Measurements from ENCODE around the gene FGD1.

Gene FGD1

DNA sequence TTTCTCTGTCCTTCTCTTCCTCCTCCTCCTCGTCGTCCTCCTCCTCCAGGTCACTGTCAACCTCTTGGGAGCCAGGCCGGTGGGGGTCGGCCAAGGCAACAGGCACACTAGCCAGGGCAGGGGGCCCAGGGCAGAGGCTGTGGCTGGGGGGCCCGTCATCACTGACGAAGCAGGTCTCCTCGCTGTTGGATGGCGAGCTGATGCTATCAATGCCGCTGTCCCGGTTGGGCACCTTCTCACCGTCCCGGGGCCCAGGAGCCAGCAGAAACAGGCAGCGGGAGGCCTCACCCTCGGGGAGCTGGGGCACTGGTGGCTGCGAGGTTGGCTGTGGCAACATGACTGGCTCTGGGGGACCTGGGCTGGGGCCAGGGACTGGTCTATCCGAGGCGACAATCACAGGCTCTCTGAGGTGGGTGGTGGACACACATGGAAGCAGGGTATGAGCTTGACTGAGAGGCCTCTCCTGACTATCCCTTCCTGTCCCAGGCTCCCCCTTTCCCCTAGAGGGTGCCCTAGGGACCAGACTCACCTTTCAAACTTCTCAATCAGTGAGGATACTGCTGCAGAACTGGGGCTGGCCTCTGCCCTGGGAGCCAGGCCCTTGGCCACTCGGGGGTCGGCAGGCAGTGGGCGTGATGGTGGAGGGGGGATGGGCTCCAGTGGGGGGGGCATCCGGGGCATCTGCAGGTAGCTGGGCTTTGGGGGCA lies 25.8 kb downstream of the FGD1 start:
- DNase-seq (ENCODE audit: low spot score) = no peak

DNA sequence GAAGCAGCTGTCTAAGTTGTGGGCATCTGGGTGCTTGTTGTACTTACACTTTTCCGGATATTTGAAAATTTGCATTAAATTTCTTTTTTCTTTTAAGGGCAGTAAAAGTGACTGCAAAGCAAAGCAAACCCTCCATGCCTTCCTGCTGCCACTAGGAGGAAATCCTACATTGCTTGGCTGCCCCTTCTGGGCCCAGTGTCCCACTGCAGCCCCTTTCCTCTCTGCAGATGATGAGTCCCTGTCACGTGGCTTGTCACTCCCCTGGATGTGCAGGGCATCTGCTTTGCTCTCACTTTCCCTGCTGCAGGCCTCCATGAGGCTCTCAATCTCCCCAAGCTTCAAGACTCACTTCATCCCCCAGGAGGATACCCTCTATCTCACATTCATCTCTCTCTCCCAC lies 43.1 kb downstream of the FGD1 start:
- peak; percentile 51 for DNase-seq (ENCODE audit: low spot score)

DNA sequence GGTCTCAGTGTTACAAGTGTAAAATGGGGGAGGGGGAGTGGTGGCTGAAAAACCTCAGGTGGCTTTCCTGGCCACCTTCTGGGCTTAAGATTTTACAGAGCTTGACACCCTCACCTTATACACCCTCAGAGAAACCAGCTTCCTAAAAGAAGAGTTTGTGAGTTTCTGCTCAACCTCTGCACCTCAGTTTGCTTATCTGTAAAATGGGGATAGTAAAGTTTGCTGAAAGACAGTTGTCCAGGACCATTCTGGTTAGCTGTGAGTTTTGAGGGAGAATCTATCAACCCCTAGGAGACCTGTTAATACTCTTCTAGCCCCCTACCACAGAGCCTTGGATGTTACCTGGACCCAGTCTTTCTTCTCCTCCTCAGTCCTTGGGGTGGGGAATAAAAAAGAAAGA lies 46.1 kb downstream of the FGD1 start:
- DNase-seq (ENCODE audit: low spot score) = no peak

DNA sequence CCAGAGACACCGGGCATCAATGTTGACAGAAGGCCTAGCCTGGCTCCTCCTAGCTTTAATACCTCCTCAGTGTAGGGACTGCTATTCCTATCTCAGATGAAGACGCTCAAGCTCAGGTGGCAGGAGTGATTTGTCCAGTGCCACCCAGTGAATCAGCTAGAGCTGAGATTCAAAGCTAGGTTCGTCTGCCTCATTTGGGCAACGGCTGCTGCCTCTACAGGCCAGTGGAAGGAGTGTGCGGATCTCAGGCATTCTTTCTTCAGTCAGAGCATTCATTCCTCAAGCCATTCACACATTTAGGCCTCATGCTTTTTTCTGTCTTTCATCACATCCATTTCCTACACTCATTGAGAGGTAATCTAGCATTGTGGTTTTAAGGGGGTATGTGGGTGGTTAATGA lies 48.6 kb downstream of the FGD1 start:
- DNase-seq (ENCODE audit: low spot score) = no peak

DNA sequence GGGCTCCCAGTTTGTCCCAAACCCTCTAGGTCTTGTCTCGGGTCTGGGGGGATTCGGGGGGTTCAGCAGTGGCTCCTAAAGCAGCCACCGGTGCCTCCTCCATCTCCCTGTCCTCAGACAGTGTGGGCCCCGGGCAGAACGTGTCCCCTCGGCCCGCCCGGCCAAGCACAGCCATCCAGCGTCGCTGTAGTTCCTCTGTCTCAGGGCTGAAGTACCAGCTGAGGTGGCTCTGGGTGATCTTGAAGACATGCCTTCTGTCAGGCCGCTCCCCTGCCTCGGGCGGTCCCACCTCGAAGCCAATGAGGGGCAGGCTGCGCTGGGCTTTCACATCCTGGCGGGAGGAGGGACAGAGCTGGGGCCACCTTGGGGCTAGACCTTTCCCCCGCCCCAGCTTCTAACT lies 50.0 kb downstream of the FGD1 start:
- DNase-seq (ENCODE audit: low spot score) = no peak

DNA sequence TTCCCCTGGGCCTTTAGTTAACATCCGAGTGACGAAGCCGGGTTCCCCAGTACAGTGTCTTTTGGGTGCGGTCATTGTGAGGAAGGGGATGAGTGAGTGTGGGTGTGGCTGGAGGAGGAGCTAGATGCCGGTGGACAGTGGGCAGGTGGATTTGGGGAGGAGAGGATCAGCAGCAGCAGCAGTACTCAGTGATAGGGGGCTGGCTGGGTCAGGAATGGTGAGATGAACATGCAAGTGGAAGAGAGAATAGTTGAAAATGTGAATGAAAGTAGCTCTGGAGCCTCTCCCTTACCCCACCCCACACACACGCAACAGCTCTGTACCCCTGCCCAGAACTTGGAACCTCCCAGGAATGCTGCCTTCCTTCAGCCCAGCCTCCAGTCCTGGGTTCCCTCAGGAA lies 51.3 kb downstream of the FGD1 start:
- DNase-seq (ENCODE audit: low spot score) = no peak

DNA sequence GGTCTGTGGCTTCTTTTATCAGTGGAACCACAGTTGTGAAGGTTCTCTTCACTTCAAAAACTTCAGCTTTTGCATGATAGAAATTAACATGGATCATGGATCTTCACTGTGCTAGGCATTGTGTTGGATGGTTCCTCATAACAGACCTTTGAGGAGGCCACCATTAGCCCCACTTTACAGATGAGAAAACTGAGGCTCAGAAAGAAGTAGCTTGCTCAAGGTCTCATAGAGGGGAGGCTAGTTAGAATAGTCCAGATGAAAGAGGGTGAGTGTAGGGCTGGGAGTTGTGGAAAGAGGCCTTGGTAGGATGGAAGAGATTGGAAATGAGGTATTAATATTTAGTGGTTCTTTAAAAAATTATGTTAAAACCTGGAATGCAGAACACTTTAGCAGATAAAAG lies 53.2 kb downstream of the FGD1 start:
- DNase-seq (ENCODE audit: low spot score) = no peak

DNA sequence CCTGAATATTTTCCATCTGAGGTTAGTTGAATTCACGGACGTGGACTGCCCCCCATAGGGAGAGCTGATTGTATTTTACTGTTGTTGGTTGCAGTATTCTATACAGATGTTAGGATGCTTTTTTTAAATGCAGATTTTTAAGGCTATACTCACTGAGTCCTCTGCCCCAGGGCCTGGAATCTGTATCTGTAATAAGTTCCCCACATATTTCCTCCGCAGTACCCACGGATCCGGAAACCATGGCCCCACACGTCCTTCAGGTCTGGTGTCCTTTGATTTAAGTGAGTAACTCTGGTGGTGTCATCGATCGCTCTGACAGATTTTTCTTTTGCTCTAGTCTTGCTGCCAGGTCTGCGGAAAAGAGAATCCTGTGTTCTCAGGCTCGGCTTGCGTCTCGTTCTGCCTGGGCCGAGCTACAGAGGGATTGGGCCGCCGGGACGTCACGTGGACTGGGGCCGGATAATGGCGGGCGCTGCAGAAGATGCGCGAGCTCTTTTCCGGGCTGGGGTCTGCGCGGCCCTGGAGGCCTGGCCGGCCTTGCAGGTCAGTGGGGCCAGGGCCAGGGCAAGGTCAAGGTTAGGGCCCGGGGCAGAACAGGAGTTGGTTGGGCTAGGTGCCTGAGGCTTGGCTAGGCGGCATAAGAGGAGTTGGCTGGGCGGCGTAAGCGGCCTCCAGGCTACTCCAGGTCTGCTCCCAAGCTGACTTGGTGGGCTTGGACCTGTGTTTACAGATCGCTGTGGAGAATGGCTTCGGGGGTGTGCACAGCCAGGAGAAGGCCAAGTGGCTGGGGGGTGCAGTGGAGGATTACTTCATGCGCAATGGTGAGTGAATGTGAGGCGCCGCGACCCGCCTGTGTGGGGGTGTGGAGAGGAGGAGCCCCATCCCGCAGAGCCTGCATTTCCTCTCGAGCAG lies 55.8 kb downstream of the FGD1 start, which contains the start of gene TSR2:
TSS of gene TSR2 (plus strand) at position 445 of the 912 bp plus-strand sequence. CDS start at position 463, 18 bp downstream.
- peak; percentile 83 for DNase-seq (ENCODE audit: low spot score)

DNA sequence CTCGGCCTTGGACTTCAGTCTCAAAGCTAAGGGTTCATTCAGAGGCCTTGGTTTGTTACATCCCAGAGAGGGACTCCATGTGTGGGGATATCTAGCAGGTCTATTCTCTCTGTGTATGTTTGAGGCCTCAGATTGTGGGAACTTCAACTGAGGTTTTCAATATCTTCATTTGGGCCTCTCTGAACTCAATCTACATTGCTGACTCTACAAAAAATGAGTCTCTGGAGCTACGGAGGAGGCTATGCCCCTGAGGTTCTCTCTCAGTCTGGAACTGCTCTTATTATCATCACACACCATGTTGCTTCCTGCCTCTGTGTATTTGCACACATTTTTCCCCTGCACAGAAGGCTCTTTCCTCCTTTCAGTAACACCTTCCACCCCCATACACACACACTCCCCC lies 60.9 kb downstream of the FGD1 start:
- no peak for DNase-seq (ENCODE audit: low spot score)

DNA sequence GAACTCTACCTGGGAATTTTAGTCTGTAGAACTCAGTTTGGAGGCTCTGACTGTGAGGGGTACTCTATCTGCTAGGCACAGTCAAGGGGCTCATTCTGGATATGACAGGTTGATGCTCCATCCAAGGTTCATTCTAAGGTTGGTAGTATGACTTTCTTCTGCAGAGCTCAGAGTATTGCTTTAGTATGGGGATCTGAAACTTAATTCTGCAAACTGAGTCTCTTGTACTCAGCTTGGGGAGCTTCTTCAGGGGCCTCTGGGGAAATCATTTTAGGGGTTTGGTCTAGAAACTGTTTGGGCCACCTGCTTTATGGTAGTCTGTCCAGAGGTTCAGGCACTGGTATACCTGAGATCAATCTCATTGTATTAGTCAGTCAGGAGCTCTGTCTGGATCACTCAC lies 65.5 kb downstream of the FGD1 start:
- DNase-seq (ENCODE audit: low spot score) = no peak

DNA sequence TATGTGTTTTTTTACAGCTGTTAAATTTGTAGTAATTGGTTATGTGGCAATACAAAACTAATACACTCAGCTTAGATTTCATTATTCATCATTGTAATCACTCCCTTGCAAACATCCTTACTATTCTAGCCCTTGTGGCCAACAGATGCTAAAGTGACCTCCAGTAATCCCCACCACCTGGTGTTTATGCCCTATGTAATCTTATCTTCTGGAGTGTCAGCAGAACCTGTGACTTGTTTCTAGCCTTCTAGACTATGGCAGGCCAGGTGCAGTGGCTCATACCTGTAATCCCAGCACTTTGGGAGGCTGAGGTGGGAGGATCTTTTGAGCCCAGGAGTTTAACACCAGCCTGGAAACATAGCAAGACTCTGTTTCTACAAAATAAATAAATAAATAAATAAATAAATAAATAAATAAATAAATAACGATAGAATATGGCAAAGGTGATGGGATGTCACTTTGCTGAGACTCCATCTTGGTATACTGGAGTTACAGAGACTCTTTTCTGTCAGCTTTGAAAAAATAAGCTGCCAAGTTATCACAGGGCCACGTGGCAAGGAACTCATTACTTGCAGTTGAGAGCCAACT lies 68.1 kb downstream of the FGD1 start:
- DNase-seq (ENCODE audit: low spot score) = no peak

DNA sequence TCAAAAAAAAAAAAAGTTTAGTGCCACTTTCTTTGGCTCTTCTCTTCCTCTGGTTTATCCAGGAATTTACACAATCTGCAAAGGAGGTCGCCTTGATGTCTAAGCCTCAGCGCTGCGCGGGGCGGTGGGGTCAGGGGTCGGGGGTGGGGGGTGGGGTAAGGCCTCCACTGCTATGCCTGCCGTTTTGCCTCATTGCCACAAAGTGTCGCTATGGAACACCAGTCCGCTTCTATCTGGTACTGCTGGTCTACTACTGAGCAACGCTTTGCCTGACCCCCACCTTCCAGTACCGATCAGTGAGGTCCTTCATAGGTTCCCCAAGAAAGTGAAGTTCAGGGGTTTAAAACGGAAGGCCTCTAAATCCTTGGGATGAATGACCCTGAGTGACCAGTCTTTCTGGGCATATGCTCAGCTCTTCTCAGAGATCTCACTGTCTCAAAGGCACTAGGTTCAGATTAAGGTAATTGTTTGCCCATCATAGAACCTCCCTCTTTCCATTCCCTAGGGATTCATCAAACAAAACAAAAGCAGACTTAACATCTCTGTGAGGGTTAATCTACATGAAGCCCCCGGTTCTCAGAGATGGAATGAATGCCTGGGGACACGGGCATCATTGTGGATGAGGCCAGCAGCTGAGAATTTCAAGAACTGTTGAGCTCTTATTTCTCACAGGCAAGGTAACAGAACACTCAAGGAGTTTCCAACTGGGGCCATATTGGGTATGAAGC lies 72.7 kb downstream of the FGD1 start:
- DNase-seq (ENCODE audit: low spot score) = peak; percentile 50

DNA sequence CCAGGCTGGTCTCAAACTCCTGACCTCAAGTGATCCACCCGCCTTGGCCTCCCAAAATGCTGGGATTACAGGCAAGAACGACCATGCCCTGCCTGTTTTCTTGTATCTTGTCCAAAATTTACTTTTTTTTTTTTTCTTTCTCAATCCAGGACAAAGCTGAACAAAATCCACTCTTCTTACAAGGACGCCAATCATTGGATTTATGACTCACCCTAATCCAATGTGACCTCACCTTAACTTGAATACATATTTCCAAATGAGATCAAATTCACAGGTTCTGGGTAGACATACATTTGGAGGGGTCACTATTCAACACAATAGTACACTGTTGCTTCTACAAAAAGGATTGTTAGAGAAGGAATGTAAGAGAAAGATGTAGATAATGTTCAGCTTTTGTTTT lies 73.9 kb downstream of the FGD1 start:
- no peak for DNase-seq (ENCODE audit: low spot score)

DNA sequence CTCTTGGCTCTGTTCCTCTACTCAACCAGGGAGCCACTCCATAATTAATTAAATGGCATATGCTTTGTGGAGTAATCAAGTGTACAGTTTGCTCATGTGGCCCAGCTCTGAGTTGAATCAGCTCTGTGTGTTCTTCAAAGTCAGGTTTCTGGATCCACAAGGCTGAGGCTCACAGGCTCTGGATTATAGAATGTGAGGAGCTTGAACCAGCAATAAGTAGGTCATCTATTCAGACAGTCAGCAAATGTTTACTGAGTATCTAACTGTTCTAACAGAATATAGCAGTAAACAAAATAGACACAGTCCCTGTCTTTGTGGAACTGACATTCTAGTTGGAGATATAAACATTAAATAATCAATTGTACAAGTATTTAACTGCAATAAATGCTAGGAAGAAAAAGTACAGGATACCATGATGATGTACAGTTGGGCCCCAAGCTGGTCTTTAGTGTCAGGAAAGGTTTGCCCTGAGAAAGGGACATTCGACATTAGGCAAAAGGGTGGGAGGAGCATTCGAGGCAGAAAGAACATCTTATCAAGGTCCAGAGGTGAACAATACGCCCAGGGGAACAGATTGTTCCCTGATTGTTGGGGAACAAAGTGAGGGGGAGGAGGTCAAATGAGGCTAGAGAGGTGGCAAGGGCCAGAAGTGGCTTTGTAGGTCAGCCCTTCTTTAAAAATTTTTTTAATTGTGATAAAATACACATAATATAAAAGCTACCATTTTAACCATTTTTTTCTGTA lies 76.3 kb downstream of the FGD1 start:
- no peak for DNase-seq (ENCODE audit: low spot score)

DNA sequence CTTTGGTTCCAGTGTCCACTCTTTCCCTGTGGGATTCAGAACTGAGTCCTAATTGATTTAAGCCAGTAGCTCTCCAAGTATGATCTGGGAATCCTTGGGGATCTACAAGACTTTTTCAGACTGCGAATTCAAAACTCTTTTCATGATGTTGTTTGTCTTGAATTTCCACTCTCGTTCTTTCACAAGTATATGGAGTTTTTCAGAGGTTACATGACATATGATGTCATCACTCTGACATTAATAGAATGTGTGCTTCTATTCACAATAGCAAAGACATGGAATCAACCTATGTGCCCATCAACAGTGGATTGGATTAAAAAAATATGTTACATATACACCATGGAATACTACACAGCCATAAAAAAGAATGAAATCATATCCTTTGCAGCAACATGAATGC lies 79.1 kb downstream of the FGD1 start:
- no peak for DNase-seq (ENCODE audit: low spot score)

DNA sequence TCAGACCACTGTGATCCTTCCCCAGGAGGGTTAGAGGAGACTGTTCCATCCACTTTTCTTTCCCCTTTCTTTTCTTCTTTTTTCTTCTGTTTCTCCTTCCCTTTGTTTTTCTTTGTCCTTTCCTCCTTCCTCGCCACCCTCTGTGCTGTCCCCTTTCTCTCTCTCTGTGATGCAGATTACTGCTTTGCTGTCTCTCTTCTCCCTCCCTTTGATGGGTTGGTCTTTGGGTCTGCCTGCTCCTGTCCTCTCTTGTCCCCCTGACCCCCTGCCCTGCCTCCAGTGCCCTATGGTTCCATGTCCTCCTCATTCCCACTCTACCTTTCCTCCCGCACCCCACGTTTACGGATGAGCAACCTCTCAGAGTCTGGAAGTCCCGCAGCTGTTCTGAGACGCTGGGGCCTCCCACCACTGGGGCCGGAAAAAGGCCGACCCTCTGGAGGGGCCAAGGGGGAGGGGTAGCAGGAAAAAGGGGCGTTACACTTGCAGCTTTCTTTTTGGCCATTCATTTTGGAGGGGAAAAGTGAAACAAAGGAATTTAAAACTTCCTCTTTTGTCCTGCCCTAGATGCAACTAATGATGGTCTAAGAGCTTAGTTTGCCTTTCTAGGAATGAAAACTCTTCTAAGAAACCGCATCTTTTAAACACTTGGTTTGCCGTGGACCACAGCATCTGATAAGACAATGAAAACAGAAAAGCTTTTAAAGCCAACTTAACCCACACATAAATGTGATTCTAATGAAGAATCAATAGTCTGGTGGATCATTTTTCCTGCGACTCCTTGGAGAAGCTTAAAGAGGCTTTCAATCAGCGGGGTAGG lies 80.3 kb downstream of the FGD1 start:
- DNase-seq (ENCODE audit: low spot score) = no peak

DNA sequence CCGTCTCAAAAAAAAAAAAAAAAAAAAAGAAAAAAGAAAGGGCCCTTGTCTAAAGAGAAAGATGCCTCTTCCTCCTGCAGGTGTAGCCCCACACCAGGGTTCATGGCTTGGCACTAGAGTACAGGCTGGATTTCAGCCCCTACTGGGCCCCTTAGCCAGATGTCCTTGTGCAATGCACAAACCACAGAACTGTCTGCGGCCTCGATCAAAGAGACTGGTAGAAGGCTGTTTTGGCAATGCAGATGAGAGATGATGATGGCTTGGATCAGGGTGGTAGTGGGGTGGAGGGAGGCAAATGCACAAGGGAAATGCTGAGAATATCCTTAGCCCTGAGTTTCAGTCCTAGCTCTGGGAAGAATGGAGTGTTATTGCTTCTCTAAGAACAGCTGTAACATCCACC lies 82.3 kb downstream of the FGD1 start:
- DNase-seq (ENCODE audit: low spot score) = no peak

DNA sequence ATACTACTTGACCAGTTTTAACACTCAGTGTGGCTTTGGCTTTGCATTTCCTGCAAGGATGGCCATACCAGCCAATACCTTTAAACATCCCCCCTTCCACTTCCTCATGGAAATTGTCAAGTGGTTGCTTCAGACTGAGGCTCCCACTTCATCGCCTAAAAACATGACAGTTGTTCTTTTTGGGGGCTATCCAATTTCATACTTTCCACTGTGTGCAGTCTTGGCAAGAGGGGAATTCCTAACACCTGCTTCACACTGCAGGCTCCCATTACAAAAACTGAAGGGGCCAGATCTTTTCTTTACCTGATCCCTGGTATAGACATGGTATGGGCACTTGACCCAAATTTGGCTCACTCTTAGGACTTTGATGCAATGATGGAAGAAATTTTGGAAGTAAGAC lies 84.3 kb downstream of the FGD1 start:
- no peak for DNase-seq (ENCODE audit: low spot score)

DNA sequence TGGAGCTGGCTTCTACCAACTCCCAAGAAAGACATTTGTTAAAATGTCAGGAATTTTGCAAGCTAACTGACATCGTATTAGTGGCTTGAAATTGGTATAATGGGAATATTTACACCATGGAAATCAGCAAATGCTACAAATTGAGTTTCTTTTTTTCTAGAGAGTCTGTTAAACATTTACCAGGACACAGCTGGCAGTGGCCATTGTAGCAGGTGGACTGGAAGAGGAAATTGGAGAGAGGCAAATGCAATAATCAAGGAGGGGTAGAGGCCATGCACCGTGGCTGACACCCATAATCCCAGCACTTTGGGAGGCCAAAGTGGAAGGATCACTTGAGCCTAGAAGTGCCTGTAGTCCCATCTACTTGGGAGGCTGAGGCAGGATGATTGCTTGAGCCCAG lies 88.8 kb downstream of the FGD1 start:
- no peak for DNase-seq (ENCODE audit: low spot score)

DNA sequence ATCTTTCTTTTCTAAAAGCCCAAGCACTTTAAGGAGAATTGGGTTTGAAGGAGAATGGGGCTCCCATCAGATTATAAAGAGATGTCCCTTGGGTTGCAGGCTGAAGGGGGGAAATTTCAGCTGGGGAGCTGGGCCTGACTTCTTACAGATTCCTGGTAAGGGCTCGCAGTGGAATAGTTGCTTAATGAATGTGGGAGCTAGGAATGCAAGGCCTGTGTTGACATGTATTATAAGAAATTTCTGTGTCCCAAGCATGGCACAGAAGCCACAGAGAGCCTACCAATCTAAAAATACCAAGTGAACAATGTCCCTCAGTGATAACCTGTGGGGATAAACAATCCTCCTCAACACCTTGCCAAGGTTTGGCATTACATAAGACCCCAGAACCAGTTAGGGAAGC lies 98.9 kb downstream of the FGD1 start:
- DNase-seq (ENCODE audit: low spot score) = no peak

Data from ecto neural progenitor cell (in vitro differentiated cells).